ENCODE data around the gene AGRN.
A peak's percentile ranks its signal among the peaks of the same experiment; 100 is the strongest.
"Not testable (repeated sequence)": the region's sequence is repeated elsewhere in the genome, so short reads cannot be mapped to it uniquely, and the experiment has no call there.

Gene AGRN

GRCh38 chr1:1092149-1092855, 72.4 kb downstream of the AGRN start:
- DNase-seq (ENCODE audit: low spot score): no peak

GRCh38 chr1:1092894-1093609, 73.1 kb downstream of the AGRN start:
- no peak for DNase-seq (ENCODE audit: low spot score)

GRCh38 chr1:1093610-1093943, 73.7 kb downstream of the AGRN start:
- DNase-seq (ENCODE audit: low spot score): no peak

GRCh38 chr1:1094981-1095380, 75.1 kb downstream of the AGRN start:
- DNase-seq (ENCODE audit: low spot score): no peak

- not testable (repeated sequence) for DNase-seq (ENCODE audit: low spot score)
Observed at GRCh38 chr1:1096136-1096535, 76.2 kb downstream of the AGRN start.

GRCh38 chr1:1098681-1099421, 78.9 kb downstream of the AGRN start:
- DNase-seq (ENCODE audit: low spot score): peak; percentile 56

- DNase-seq (ENCODE audit: low spot score): peak; percentile 43
Observed at GRCh38 chr1:1099506-1100183, 79.7 kb downstream of the AGRN start.

- no peak for DNase-seq (ENCODE audit: low spot score)
Observed at GRCh38 chr1:1100296-1100695, 80.4 kb downstream of the AGRN start.

- no peak for DNase-seq (ENCODE audit: low spot score)
Observed at GRCh38 chr1:1101503-1101902, 81.6 kb downstream of the AGRN start.

- DNase-seq (ENCODE audit: low spot score): peak; percentile 21
Observed at GRCh38 chr1:1104152-1104551, 84.2 kb downstream of the AGRN start.
